Measurements from ENCODE around the gene SORBS2.

The SORBS2 gene

DNA sequence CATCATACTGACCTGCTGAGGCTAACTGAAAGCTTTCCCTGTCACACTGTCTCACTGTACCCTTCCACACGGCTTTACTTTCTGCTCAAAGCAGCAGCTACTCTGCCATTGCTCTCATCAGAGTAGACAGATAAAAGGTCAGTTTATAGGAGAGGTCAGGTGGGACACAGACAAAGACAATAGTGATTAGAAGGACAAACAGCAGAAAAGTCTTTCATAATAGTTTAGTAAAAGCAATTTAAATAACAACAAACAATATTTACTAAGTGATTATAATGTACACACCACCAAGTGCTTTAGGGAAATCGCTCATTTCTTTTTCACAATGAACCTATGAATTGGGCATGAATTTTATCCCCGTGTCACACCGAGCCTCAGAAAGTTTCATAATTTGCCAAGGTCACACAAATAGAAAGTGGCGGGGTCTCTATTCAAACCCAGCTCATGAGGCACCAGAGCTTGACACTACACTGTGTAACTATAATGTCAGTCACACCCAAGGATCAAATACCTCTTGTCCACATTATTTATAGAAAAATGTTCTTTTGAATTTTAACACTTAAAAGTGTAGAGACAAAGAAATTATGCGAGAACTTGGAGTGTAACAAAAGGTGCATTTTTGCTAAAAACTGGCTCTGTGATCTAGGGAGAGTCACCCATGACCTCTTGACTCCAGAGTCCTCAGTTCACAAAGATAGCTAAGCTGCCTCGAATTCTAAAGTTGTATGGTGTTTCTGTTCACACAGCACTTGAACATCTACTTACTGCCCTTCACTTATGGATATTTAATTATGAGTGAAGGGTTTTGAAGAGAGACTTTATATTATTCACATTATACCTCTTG, 24.5 kb upstream of the SORBS2 start:
- DNase-seq (ENCODE audit: low read depth): no peak

DNA sequence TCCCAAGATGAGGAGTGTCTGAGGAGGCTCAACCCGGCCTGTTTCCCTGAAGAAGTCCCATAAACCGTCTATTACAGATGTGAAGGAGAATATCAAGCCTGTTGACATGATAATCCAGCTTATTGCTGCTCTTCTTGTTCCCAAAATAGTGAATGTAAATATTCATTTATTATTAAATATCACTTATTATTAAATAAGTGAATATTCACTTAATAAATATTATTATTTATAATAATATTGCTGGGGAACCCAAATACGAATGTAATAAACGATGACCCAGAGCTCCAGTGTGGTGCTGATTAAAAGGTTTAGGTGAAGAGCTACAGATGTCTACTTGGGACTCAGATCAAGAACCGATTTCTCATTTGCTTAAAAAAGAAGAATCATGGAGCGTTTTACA, 23.8 kb upstream of the SORBS2 start:
- no peak for DNase-seq (ENCODE audit: low read depth)

DNA sequence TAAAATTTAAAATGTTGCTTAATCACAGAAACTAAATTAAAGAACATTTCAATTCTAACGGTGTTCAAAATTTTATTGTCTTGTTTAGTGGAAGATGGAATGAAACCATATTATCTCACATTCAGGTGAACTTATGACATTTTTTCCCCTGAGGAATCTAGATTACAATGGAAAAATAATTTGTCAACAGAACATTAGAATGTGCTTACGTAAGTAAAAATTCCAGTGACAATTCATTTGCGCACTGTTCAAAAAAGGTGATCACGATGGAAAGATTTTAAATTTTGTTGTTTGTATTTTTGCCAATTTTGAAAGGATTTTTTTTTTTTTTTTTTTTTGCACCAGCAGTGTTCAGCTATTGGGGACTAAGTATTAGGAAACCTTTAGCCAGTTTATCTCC, 23.3 kb upstream of the SORBS2 start:
- no peak for DNase-seq (ENCODE audit: low read depth)

DNA sequence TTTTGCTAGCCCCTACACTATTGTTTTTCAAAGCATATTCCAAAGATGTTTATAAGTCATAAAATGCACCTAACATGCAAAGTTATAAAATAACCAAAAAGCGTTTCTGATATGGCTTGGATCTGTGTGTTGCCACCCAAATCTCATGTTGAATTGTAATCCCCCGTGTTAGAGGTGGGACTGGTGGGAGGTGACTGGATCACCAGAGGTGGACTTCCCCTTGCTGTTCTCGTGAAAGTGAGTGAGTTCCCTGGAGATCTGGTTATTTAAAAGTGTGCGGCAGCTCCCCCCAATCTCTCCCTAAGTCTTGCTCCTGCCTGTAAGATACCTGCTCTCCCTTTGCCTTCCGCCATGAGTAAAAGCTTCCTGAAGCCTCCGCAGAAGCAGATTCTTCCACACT, 22.8 kb upstream of the SORBS2 start:
- DNase-seq (ENCODE audit: low read depth): no peak

DNA sequence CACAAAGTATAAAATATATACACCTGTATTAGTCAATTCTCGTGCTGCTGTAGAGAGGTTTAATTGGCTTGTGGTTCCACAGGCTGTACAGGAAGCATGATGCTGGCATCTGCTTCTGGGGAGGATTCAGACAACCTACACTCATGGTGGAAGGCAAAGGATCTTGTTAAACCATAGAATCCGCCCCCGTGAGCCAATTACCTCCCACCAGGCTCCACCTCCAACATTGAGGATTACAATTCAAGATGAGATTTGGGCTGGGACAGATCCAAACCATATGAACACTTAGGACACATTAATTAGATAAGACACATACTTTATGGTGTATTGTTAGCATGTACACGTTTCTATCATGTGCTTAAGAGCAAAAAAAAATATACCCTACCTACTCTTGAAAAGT, 22.1 kb upstream of the SORBS2 start:
- no peak for DNase-seq (ENCODE audit: low read depth)

GRCh38 chr4:185833055-185833598, 21.1 kb upstream of the SORBS2 start:
- no peak for DNase-seq (ENCODE audit: low read depth)

DNA sequence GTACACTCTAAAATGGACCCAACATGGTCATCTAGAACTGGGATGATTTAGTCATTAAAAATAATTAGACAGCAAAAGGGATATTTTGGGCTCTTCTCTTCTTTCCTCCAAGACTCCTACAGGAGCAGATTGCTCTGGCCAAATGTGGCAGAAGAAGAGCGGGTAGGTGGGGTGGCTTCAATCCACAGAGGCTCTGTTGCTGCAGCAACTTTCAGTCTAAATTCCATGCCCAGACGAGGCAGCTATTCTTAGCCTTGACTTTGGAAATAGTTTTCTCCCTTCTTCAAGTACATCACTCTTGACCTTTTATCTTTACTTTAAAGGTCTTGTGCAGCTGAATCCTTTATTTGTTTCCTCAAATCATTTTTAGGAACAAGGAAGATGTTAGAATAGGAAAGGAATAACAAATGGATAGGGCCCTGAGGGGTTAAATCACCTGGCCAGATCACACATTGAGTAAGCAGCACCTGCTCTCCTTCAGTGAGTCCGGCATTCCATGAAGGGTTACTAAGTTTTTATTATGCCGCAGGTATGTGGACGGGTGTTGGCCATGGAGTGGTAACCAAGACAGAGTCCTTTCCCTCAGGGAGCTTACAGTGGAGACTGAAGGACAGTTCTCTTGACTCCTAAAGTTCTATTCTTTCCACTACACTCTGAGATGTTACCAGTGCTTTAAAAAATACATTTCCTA, 19.3 kb upstream of the SORBS2 start:
- DNase-seq (ENCODE audit: low read depth): no peak

GRCh38 chr4:185830263-185830994, 18.4 kb upstream of the SORBS2 start:
- no peak for DNase-seq (ENCODE audit: low read depth)

- DNase-seq (ENCODE audit: low read depth): no peak
Observed at GRCh38 chr4:185826381-185826780, 14.4 kb upstream of the SORBS2 start.

- DNase-seq (ENCODE audit: low read depth): no peak
Observed at GRCh38 chr4:185825737-185826136, 13.7 kb upstream of the SORBS2 start.

- no peak for DNase-seq (ENCODE audit: low read depth)
Observed at GRCh38 chr4:185822791-185823190, 10.8 kb upstream of the SORBS2 start.

DNA sequence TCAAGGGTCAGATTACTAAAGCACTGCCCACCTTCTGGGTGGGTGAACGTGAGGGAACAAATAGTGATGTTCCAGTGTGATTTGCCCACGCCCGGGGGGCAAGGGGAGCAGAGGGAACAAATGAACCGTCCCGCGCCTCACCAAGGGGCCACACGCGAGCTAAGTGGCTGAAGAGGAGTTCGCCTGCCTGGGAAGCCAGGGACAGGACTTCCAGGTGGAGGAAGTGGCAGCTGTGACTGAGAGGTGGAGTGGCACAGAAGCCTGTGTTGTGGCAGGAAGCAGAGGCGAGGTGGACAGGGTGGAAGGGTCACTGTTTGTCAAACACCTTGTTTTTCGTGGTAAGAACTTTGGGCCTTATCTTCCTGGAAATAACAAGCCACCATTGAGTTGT, 9.0 kb upstream of the SORBS2 start:
- DNase-seq (ENCODE audit: low read depth): no peak

- DNase-seq (ENCODE audit: low read depth): no peak
Observed at GRCh38 chr4:185820146-185821028, 8.4 kb upstream of the SORBS2 start.

DNA sequence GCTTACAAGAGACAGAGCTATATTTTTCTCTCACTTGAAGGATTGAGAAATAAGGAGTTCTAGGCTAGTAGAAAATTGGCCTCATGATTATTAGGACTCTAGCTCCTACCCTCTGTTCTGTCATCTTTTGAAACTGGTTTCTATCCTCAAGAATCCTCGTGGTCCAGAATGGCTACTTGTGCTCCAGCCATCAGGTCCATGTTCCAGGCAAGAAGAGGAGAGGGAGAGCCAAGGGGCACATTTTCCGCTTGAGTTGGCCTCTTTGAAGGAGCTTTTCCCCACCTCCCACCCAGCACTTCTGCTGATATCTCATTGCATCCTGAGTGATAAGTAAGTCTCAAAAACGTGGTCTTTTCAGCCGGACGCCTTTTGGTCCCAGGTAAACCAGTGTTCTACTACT, 7.2 kb upstream of the SORBS2 start:
- no peak for DNase-seq (ENCODE audit: low read depth)

DNA sequence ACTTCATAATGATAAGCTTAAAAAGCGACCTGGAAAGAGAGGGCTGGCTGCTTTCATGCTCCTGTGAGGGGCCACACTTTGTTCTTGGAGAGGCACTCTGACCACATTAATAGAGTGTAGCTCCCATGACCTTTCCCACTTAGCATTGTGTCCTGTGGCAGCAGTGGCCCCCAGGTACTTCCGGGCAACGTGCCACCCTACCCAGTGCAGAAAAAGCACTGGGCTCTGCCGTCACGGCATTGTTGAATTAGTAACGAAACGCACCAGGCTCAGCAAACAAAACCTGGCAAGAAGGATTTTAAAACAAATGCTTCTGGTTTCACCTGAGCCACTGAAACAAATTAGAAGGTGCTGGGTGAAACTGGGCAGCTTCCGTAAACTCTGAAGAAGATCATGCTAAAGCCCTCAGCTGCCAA, 5.4 kb upstream of the SORBS2 start:
- DNase-seq (ENCODE audit: low read depth): no peak

DNA sequence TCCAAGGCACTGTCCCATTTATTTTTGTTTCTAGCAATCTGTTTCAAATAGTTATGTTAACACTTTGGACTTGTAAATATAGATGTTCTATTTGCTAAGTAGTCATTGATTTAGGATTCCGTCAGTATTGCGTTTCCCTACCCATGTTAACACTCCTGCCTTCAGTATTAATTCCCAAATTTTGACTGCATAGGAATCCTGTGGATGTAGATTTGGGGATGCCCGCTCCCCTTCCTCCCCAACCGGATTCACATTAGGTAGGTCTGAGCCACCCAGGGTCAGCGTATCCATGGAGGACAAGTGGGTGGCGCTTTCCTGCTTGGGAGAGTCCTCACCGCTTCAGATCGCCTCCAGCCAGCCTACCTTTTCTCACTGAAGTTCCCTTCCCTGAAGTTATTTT, 1.1 kb upstream of the SORBS2 start:
- DNase-seq (ENCODE audit: low read depth): no peak

DNA sequence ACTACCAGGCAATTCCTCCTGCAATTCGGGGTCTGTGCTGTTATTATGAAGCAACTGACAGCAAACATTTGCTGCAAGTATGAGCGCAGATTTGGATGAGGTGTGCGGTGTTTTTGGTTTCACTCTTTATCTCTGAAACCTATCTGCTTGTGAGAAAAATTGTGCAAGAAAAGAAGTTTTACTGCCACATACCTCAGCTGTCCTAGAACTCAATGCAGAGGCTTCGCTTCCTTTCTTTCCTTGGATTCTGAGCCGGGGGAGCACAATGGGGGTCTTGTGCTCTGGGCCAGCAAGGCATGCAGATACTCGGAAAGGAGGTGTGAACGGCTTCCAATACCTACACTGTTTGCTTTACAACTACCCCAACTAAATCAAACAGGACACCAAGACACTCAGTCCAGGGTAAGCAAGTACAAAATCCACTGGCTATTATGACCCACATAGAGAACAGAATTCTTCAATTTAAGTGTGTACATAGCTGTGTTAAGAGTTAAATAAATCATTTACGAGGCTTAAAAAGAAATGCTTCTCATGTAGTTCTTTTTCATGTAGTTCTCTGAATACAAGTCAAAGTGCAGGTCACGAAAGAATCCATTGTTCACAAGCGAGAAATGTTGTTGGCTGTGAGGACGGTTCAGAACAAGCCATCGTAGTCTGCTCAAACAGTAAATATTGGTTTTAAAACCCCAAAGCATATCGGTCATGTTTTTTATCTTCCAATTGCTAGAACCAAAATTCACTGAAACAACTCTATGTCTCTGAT, 1.1 kb downstream of the SORBS2 start:
- no peak for DNase-seq (ENCODE audit: low read depth)

DNA sequence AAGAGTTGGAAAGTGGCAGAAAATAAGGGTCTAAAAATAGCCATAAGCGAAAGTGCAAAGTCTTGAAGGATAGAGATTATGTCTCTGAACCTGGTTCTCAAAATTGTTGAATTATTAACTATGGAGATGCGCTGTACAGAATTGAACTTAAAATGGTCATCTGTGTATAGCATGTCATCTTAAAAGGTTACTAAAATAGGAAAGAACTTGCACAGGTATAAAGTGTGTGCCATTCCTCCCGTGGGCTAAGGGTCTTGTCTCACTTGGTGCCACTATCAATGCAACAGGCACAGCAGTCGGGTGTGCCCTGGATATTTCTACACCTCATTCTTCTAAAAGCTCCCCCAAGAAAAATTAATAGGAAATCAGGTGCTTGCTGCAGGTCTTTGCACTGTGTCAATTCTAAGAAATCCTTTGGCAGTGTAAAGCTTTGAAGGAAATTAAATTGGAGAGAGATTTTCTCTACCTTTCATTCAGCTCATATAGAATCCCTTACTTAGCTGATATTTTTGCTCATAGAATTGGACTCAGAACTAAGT, 2.4 kb downstream of the SORBS2 start:
- no peak for DNase-seq (ENCODE audit: low read depth)

- DNase-seq (ENCODE audit: low read depth): no peak
Observed at GRCh38 chr4:185809121-185809520, 2.9 kb downstream of the SORBS2 start.

DNA sequence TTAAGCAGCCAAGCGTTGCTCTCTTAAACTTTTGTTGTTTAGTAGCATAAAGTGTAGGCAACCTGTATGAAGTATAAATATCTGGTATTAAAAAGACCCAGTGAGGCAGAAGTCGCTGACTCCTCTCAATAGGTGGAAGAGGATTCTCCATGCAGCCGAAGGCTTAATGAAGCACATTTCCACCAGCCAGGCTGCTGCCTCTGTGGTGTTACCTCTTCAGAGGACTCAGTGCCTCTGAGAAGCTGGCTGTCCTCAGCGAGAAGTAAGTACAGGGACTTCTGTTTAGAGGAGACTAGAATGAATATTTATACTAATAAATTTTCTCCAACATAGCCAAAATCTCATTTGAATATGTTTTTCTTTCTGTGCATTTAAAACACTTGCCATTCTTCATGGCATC, 6.0 kb downstream of the SORBS2 start:
- no peak for DNase-seq (ENCODE audit: low read depth)
